ENCODE results near the gene TAF1D. TPM values are rescaled to one million over a fixed set of nuclear protein-coding genes. Genes with fewer than 3 reads are reported as not detected.

Gene TAF1D
- total and polyA plus RNA-seq, 2 donors (not counting 3 experiments of a cell fraction or from before 2014, with no cell fraction given): 60.7 to 181 TPM

DNA sequence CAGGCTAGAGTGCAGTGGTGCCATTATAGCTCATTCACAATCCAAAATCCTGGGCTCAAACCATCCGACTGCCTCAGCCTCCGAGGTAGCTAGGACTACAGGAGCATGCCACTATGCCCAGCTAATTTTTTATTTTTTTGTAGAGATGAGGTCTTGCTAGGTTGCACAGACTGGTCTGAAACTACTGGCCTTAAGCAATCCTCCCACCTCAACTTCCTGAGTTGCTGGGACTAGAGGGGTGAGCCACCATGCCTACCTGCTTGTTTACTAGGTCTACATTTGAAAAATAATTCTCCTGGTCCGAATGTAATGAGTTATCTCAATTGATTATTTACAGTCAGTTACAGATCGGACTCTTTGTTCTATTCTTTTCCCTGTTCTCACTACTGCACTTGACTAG, 22.0 kb downstream of the TAF1D start:
- CTCF ChIA-PET: interaction anchor here (0.8 to 0.9 kb wide), 2 partner anchors 12 to 190 kb away, joined by 3 read pairs; no protein-coding TSS in a partner anchor
- Histone ChIP-seq H3K9ac (replicated peaks; ENCODE audit: extremely low read depth, insufficient read depth, low read length) (no peak overlapping the region), H3K9me1 (replicated peaks; ENCODE audit: control insufficient read depth, extremely low read depth, insufficient read depth, low read length) (no peaks in the 10 kb centered on the region), H4K20me1 (replicated peaks; ENCODE audit: control insufficient read depth, extremely low read depth, insufficient read depth, low read length) (no peaks in the 10 kb centered on the region), H3K27me3 (ENCODE audit: control insufficient read depth in 2 of 2, insufficient read depth in 2 of 2, low read length in 2 of 2) (no peaks in the 10 kb centered on the region), H3K4me3 (replicated peaks in 1 of 3; ENCODE audit: insufficient read depth in 1 of 3, low read depth in 1 of 3, low read length in 3 of 3) (no peak overlapping the region), H3K4me1 (ENCODE audit: control insufficient read depth, extremely low read depth, insufficient read depth, low read length) (peaks cover 16% of the 10 kb centered on the region), H3K36me3 (ENCODE audit: control insufficient read depth in 2 of 2, extremely low read depth in 1 of 2, insufficient read depth in 2 of 2, low read length in 2 of 2) (peaks cover 1 to 5% of the 10 kb centered on the region in 2 experiments), H3K27ac (ENCODE audit: insufficient read depth, low read depth, low read length) (no peak overlapping the region), H2AFZ (ENCODE audit: low read depth, low read length) (no peak overlapping the region), H3K79me2 (ENCODE audit: control insufficient read depth, insufficient read depth, low read length) (peaks cover 3% of the 10 kb centered on the region), H3K9me3 (replicated peaks; ENCODE audit: control insufficient read depth, insufficient read depth, low read length) (no peaks in the 10 kb centered on the region), H3K4me2 (ENCODE audit: insufficient read depth, low read length) (no peak overlapping the region)
- no peak for TF ChIP-seq GATA2 (IDR thresholded peaks at IDR 0.05; ENCODE audit: insufficient read depth, insufficient read length, low read depth, low read length)
- no peak for TF ChIP-seq POLR2A (IDR thresholded peaks at IDR 0.05; ENCODE audit: low read depth, low read length)
- TF ChIP-seq JUN (IDR thresholded peaks at IDR 0.05; ENCODE audit: borderline replicate concordance, insufficient read depth, insufficient read length, low read depth): no peak
- TF ChIP-seq, protein P1, sequence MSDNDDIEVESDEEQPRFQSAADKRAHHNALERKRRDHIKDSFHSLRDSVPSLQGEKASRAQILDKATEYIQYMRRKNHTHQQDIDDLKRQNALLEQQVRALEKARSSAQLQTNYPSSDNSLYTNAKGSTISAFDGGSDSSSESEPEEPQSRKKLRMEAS (IDR thresholded peaks at IDR 0.05; ENCODE audit: insufficient read depth, insufficient read length): no peak
- TF ChIP-seq, protein P2, sequence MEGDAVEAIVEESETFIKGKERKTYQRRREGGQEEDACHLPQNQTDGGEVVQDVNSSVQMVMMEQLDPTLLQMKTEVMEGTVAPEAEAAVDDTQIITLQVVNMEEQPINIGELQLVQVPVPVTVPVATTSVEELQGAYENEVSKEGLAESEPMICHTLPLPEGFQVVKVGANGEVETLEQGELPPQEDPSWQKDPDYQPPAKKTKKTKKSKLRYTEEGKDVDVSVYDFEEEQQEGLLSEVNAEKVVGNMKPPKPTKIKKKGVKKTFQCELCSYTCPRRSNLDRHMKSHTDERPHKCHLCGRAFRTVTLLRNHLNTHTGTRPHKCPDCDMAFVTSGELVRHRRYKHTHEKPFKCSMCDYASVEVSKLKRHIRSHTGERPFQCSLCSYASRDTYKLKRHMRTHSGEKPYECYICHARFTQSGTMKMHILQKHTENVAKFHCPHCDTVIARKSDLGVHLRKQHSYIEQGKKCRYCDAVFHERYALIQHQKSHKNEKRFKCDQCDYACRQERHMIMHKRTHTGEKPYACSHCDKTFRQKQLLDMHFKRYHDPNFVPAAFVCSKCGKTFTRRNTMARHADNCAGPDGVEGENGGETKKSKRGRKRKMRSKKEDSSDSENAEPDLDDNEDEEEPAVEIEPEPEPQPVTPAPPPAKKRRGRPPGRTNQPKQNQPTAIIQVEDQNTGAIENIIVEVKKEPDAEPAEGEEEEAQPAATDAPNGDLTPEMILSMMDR (IDR thresholded peaks at IDR 0.05; ENCODE audit: extremely low read depth in 1 of 2, insufficient read depth in 1 of 2, low read depth in 1 of 2, low read length in 2 of 2): no peak
- no peak for TF ChIP-seq FOS (IDR thresholded peaks at IDR 0.05; ENCODE audit: borderline replicate concordance, insufficient read depth, low read length)
- TF ChIP-seq POLR2AphosphoS5 (IDR thresholded peaks at IDR 0.05; ENCODE audit: insufficient read depth, low read depth, low read length): no peak
- TF ChIP-seq EZH2 (IDR thresholded peaks at IDR 0.05; ENCODE audit: borderline replicate concordance, low read depth, low read length, severe bottlenecking): no peak
- no peak for TF ChIP-seq MYC (IDR thresholded peaks at IDR 0.05; ENCODE audit: low read depth, low read length)
- dilution Hi-C loops (cut with MboI; ENCODE audit: extremely low pct_ligation_motif_present, low sequenced_read_pairs) (no loop called here), intact Hi-C loops (cut with micrococcal nuclease) (no loop called here)
- POLR2A ChIA-PET: interaction anchor here (0.7 to 1.2 kb wide), 2 partner anchors 21 to 39 kb away, joined by 6 to 10 read pairs; no protein-coding TSS in a partner anchor
- FAIRE-seq: no peak
- BruUV-seq (replicated peaks): no TSS peak
- no peak for DNase-seq (ENCODE audit: low read depth, low spot score)
